ENCODE measurements around the gene MYO7B.

DNA sequence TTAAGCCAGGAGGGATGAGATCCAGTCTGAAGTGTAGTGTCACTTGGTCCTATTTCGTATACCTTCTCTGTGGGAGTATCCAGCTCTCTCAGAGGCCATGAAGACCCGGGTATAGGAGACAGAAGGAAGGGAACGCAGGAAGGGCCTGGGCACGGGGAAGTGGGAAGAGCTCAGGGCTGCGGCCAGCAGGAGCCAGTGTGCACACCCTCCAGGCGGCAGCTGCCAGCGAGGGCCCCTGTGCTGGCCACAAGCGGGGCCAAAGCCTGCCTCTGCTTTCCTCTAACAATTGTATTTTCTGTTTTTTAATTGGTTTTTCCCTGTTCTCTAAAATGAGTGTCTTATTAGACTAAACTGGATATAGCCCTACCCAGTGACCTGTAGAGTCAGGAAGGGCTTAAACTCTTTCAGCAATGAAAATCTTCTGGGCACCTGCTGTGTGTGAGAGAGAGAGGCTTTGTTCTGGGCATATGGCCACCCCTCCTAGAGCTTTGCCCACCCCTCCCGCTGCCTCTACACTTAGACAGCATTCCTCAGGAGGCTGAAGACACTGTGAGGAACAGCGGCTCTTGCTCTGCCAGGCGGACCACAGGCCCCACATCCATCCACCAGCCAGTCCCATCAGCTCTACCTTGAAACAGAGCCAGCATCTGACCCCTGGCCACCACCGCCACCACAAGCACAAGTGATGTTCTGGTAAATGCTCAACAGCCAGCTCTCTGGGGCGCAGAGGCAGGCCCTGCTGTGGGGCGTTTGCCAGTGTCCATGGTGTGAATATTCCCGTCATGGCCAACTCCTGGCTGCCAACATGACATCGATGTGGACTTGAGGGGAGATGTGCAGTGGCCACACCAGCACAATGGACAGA, 120.0 kb downstream of the MYO7B start:
- TF ChIP-seq, protein P1, sequence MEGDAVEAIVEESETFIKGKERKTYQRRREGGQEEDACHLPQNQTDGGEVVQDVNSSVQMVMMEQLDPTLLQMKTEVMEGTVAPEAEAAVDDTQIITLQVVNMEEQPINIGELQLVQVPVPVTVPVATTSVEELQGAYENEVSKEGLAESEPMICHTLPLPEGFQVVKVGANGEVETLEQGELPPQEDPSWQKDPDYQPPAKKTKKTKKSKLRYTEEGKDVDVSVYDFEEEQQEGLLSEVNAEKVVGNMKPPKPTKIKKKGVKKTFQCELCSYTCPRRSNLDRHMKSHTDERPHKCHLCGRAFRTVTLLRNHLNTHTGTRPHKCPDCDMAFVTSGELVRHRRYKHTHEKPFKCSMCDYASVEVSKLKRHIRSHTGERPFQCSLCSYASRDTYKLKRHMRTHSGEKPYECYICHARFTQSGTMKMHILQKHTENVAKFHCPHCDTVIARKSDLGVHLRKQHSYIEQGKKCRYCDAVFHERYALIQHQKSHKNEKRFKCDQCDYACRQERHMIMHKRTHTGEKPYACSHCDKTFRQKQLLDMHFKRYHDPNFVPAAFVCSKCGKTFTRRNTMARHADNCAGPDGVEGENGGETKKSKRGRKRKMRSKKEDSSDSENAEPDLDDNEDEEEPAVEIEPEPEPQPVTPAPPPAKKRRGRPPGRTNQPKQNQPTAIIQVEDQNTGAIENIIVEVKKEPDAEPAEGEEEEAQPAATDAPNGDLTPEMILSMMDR (IDR thresholded peaks at IDR 0.05): peak in 1 of 4 experiments; percentile 12
- TF ChIP-seq EP300 (IDR thresholded peaks at IDR 0.05) (no peak), POLR2A (IDR thresholded peaks at IDR 0.05) (no peak)

Measured in gastroesophageal sphincter (tissue), 3 donors.